NCI-H2196 (cell line): ENCODE measurements around the gene GPD1L.
A peak's percentile ranks its signal among the peaks of the same experiment; 100 is the strongest.
"Not testable (repeated sequence)": the region's sequence is repeated elsewhere in the genome, so short reads cannot be mapped to it uniquely, and the experiment has no call there.

ENCODE experiments used
- DNase-seq: peaks from one replicate; lab custom pipeline; 2025; ENCODE audit not compliant: unreplicated experiment; lab: John Stamatoyannopoulos, UW

Gene GPD1L

DNA sequence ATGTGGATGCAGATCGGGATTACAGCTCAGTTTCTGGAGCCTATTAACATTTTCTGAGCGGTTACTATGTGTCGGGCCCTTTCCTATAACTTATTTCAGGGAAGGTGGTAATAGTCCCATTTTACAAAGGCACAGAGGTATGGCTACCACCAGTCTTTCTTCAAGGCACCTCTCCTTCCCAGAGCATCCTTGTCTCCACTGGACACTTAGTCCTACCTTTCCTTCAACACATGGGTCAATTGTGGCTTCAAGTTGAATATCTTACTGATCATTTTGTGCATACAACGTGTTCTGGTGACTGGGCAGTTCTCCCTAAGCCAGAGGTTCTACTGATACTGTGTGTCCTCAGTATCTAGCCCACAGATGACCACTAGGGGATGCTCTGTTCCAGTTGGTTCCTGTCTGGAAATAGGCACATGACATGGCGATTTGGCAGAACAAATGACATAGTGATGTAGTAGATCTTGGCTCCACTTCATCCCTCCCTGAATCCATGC lies 71.3 kb downstream of the GPD1L start:
- DNase-seq, result peak; percentile 46

DNA sequence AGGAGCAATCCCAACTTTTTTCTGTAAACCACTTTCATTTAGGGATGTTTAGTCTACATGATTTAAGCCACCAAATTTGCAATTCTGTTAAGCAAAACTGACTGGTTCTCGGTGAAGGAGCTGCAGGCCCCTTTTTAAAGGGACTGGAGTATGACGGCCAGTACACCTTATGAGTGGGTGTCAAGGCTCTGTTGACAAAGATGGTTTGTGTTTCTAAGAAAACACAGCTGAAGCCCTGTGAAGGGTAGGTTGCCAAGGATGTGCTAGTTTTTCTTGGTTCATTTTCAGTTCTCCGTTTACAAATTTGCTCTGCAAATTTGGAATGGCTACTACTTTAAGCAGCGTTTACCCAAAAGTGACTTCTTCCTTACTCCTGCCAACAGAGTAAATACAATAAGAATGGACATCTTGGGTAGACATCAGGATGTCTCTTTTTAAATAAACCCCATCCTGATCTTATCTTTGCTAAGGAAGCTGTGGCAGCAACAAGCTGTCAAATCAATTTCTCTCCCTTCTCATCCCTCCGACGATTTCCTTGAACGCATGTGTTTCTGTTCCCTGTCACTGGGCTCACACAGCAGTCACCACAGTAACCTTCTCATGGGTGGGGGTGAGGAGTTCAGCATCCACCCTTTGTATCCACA lies 73.8 kb downstream of the GPD1L start:
- peak; percentile 2 for DNase-seq

DNA sequence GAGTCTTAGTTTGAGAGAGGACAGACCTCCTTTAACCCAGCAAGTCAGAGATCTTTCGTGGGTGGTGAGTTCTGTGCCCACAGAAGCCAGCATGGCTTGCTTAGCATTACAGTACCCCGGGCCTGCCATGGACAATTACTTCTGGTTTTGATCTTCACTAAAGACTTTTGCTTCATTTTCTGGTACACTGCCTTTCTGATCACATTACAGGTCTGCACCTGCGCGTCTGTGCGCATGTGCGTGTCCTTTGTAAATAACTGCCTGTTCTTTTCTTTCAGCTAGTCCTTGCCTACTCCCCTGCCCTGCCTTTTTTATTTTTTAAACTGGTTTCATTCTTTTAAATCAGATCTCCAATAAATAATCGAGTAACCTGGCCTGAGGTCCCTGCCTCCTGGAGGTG lies 74.9 kb downstream of the GPD1L start:
- no peak for DNase-seq

DNA sequence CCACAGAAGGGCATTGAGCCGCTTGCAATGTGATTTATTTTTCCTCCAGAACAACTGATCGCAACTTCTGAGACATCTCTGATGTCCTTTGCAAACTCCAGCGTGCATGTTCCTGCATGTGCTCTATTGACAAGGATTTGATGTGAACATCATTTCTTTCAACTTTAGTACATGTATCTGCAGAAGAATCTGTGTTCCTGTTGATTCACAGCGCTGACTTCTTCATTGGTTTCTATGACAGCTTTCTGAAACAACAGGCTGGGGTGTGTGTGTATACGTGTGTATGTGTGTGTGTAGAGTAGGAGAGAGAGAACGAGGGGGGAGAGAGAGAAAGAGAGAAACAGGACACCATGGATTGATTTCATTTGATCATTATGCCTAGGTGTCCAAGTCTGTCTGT lies 75.4 kb downstream of the GPD1L start:
- no peak for DNase-seq

DNA sequence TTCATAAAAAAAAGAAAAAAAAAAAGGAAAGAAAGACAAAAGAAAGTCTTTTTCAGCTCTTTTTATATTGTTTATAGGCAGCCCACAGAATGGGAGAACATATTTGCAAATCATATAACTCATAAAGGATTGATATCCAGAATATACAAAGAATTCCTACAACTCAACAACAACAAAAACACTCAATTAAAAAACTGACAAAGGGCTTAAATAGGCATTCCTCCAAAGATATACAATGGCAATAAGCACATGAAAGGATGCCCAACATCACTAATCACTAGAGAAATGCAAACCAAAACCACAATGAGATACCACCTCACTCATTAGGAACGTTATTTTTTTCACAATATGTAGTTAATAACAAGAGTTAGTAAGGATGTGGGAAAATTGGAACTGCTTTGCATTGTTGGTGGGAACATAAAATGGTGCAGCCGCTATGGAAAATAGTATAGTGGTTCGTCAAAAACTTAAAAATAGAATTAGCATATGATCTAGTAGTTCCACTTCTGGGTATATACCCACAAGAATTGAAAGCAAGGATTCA lies 77.8 kb downstream of the GPD1L start:
- DNase-seq, result no peak

- DNase-seq, result no peak
Measured at GRCh38 chr3:32186097-32186496, 79.7 kb downstream of the GPD1L start.

DNA sequence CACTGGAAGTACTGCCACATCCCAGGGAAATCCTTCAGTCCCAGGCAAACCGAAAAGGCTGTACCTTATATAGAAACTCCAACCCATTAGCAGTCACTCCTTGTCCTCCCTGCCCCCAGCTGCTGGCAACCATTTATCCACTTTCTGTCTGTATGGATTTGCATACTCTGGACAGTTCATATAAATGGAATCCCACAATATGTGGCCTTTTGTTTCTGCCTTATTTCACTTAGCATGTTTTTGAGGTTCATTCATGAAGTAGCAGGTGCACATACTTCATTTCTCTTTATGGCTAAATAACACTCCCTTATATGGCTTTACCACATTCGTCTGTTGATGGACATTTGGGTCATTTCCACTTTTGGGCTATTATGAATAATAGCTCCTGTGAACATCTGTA lies 80.5 kb downstream of the GPD1L start:
- no peak for DNase-seq

DNA sequence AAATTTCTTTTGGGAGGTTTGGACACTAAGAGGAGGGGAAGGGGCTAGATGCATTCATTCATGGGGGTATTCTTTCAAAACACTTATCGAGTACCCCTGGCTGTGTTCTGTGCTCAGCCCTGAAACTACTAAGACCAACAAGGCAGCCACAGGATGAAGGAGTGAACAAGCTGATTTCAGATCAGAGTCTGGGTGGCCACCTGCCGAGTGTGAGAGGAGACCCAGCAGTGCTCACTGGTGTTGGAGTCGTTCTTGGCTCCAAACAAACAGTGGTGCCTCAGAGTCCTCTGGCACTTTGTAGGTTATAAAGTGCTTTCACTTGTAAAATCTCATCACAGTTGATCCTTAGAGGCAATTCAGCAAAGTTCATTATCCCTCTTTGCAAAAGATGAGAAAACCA lies 83.3 kb downstream of the GPD1L start:
- DNase-seq, result no peak

DNA sequence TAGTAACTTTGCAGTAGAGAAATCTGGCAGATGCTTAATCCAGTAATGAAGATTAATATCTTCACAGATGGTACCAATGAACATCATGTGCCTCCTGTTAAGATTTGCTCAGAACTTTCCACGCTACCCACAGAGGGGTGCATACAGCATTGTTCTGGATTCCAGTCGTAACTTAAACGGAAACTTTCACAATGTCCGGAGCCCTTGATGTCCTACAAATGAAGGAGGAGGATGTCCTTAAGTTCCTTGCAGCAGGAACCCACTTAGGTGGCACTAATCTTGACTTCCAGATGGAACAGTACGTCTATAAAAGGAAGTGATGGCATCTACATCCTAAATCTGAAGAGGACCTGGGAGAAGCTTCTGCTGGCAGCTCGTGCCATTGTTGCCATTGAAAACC lies 84.1 kb downstream of the GPD1L start:
- DNase-seq, result not testable (repeated sequence)

DNA sequence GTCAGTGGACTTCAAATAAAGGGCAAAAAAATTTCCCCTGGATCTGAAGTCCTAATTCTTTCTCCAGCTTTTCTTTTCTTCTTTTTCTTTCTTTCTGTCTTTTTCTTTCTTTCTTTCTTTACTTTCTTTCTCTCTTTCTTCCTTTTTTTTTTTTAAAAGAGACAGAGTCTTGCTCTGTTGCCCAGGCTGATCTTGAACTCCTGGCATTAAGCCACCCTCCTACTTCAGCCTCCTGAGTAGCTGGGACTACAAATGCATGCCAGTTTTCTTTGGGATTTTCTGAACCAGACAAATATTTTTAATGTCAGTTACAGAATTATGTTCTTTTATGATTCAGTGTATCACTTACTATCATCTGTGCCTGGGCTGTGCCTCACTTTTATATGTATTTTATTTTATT lies 86.7 kb downstream of the GPD1L start:
- DNase-seq, result no peak

DNA sequence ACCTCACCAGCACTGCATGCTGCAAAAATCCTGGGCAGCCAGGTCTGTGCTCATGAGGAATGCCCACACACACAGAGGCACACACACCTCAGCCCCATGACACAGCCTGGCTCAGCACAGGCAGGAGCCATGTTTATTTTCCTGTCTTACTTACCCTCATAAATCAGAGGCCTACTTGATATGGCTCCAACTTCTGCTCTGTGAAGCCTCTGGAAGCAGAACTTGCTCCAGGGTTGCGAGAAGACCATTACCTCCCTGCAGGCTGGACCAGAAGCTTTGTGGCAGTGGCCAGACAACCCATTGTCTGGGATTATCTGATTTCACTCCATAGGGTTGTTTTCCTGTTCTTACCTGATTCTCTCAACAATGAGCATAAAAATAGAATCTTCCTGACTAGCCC lies 88.2 kb downstream of the GPD1L start:
- no peak for DNase-seq

DNA sequence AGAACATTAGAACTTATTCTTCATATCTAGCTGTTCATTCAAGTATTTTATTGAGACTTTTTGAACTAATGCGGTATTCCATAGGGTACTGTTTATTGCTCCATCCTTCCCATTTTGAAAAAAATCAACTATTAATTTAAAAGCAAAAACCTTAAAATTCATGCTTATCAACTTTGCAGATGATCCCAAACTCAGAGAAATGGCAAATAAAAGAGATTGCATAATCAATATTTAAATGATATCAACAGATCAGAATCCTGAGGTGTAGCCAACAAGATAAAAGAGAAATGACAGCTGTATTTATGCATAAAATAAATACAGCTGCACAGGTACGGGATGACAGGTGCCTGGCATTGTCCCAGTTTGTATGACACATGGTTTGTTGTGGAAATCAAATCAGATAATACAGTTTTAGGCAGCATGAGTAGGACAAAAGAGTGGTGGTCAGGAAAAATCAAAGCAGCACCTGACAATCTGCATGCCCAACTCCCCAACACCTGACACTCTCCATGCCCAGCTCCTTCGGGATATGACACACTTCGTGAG lies 89.6 kb downstream of the GPD1L start:
- peak; percentile 12 for DNase-seq

DNA sequence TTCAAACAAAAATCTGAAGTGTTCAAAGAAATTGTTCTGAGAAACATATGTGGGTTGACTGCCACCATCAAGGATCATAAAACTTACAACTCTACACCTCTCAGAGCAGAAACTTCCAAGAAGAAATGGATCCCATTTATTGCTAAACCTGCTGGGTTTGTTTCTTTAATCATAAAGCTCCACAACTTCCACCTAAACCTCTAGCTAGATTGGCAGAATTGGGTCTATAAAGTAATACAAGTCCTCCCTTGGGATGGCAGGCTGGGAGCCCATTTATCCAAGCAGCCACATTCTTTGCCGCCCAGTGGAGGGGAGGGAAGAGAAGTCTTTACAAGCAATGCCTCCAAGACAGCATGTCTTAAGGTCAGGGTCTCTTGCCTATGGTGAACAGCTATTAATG lies 91.6 kb downstream of the GPD1L start:
- no peak for DNase-seq

DNA sequence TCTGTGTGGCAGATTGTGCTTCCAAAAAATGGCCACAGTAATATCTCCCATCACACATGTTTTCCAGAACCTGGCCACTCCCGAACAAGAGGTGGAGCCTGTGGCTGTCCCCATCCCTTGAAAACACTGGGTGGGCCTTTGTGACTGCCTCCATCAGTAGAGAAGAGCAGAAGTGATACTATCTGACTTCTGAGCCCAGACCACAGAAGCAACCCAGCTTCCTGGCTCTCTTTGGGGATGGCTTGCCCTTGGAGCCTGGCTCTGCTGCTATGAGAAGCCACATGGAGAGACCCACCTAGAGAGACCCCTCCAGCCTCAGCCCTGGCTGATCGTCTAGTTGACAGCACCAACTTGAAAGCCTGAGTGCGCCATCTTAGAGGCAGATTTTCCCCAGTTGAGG lies 92.3 kb downstream of the GPD1L start:
- DNase-seq, result no peak

- peak; percentile 21 for DNase-seq
Measured at GRCh38 chr3:32200490-32200889, 94.1 kb downstream of the GPD1L start.

- DNase-seq, result no peak
Measured at GRCh38 chr3:32200992-32201758, 94.8 kb downstream of the GPD1L start.

DNA sequence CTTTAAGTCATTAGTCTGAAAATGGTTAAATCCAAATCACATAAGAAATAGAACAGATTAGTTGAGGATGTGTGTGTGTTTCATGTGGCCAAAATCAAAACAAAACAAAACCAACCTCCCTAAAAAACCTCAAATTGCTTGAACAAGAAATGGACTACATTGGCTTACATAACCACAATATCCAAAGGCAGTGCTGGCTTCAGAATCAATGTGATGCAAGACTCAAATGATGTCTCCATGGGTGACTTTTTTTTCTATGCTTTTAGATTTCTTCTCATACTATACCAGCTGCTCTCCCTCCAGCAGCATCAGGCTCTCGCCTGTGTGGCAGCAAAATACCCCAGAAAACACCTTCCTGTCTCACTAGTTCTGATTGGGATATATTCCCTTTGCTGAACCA lies 96.1 kb downstream of the GPD1L start:
- DNase-seq, result no peak

GRCh38 chr3:32203854-32204253 lies 97.4 kb downstream of the GPD1L start:
- peak; percentile 17 for DNase-seq

GRCh38 chr3:32208447-32208846 lies 102.0 kb downstream of the GPD1L start:
- DNase-seq, result no peak

DNA sequence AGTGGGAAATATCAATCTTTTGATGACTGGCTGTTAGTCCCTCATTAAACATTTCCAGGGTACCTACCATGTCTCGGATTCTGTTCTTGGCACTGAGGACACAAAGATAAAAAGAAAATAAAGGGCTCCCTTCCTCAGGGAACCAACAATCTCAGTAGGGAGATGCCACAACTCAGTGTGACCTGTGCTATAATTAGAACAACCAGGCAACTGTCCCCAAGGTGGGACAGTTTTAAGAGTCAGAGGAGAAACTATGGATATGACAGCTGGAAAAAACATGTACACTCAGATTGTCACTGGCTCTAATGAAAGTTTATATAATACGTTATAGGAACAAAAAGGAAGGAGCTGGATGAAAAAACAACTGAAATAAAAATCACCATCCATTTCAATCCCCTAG lies 108.8 kb downstream of the GPD1L start:
- no peak for DNase-seq

GRCh38 chr3:32216172-32216783 lies 109.9 kb downstream of the GPD1L start:
- DNase-seq, result no peak

- DNase-seq, result no peak
Measured at GRCh38 chr3:32217339-32217738, 110.9 kb downstream of the GPD1L start.
